IMR-90 (cell line): ENCODE measurements around the gene TENM4. TPM values are rescaled to one million over a fixed set of nuclear protein-coding genes. Genes with fewer than 3 reads are reported as not detected.
A peak's percentile ranks its signal among the peaks of the same experiment; 100 is the strongest.

Source experiments
- ATAC-seq: fragments of 200-7000 bp; cut with Tn5 transposase; 2 replicates; pipeline ENCODE4 v1.9.1; 2020; ENCODE audit warnings: low read depth, mild to moderate bottlenecking, moderate library complexity
- BruUV-seq: library from RNA; stranded (reverse); fragments of 400-500 nt; replicated peaks from 2 replicates; lab custom pipeline; 2021; lab: Mats Ljungman, UMichigan
- CTCF ChIA-PET: fragments of 300-600 bp; formaldehyde crosslinking; extraction: SDS; loops from one replicate; lab custom pipeline; 2021; ENCODE audit warnings: antibody characterized with exemption; lab: Yijun Ruan, JAX
- POLR2A ChIA-PET: fragments of 300-600 bp; sonication (Branson Sonifier 250); formaldehyde crosslinking; loops from one replicate; lab custom pipeline; 2022; ENCODE audit warnings: antibody characterized with exemption; ENCODE audit not compliant: unreplicated experiment; lab: Charles Lee
- DNase-seq: peaks from one replicate; pipeline ENCODE4 v3.0.0; 2013
- H2AFZ ChIP-seq: replicated peaks from 2 replicates; pipeline ENCODE3; 2013; ENCODE audit warnings: low read length, mild to moderate bottlenecking; ENCODE audit not compliant: poor library complexity
- H2AK5ac ChIP-seq: 2 replicates; pipeline ENCODE4 v1.6.1; 2013; ENCODE audit warnings: low read depth, low read length, inconsistent platforms
- H2AK9ac ChIP-seq: replicated peaks from 2 replicates; pipeline ENCODE3; 2013; ENCODE audit warnings: mild to moderate bottlenecking, low read depth, low read length, moderate library complexity; ENCODE audit not compliant: poor library complexity
- H2BK120ac ChIP-seq: 2 replicates; pipeline ENCODE4 v1.6.1; 2013; ENCODE audit warnings: low read depth, low read length, inconsistent platforms
- H2BK15ac ChIP-seq: 3 replicates; pipeline ENCODE4 v1.6.1; 2013; ENCODE audit warnings: low read depth, low read length, inconsistent platforms
- H2BK20ac ChIP-seq: 2 replicates; pipeline ENCODE4 v1.6.1; 2013; ENCODE audit warnings: low read depth, mild to moderate bottlenecking, inconsistent platforms, low read length, moderate library complexity
- H2BK5ac ChIP-seq: 2 replicates; pipeline ENCODE4 v1.6.1; 2013; ENCODE audit warnings: mild to moderate bottlenecking, low read depth, low read length, inconsistent platforms; ENCODE audit not compliant: poor library complexity, severe bottlenecking
- H3K14ac ChIP-seq: replicated peaks from 2 replicates; pipeline ENCODE4 v1.6.1; 2013; ENCODE audit warnings: low read depth, low read length, inconsistent platforms
- H3K18ac ChIP-seq: 2 replicates; pipeline ENCODE4 v1.6.1; 2013; ENCODE audit warnings: low read depth, low read length, control low read depth
- H3K23ac ChIP-seq: 2 replicates; pipeline ENCODE4 v1.6.1; 2013; ENCODE audit warnings: low read depth, low read length, inconsistent platforms
- H3K27ac ChIP-seq: 2 replicates; pipeline ENCODE4 v1.5.1; 2013; ENCODE audit warnings: mild to moderate bottlenecking, control low read depth, low read length; ENCODE audit not compliant: insufficient read depth
- H3K27me3 ChIP-seq: 2 replicates; pipeline ENCODE4 v1.6.1; 2013; ENCODE audit warnings: low read length; ENCODE audit not compliant: control insufficient read depth, insufficient read depth
- H3K36me3 ChIP-seq: 2 replicates; pipeline ENCODE4 v1.6.1; 2013; ENCODE audit warnings: low read length, mixed read lengths; ENCODE audit not compliant: control insufficient read depth, insufficient read depth
- H3K4ac ChIP-seq: 2 replicates; pipeline ENCODE4 v1.6.1; 2013; ENCODE audit warnings: low read depth, low read length, inconsistent platforms
- H3K4me1 ChIP-seq: 2 replicates; pipeline ENCODE4 v1.6.1; 2013; ENCODE audit warnings: low read length, mixed read lengths; ENCODE audit not compliant: control insufficient read depth, insufficient read depth
- H3K4me2 ChIP-seq: 2 replicates; pipeline ENCODE4 v1.6.1; 2013; ENCODE audit warnings: low read depth, mild to moderate bottlenecking, control low read depth, low read length, moderate library complexity
- H3K4me3 ChIP-seq: 2 replicates; pipeline ENCODE4 v1.5.1; 2013; ENCODE audit warnings: low read depth, mild to moderate bottlenecking, control low read depth, low read length, moderate library complexity; ENCODE audit not compliant: insufficient read depth
- H3K56ac ChIP-seq: 2 replicates; pipeline ENCODE4 v1.6.1; 2013; ENCODE audit warnings: low read length, inconsistent platforms; ENCODE audit not compliant: insufficient read depth; ENCODE audit errors: extremely low read depth
- H3K79me1 ChIP-seq, 2 experiments: 2 replicates each; pipeline ENCODE4 v1.6.1; 2013; ENCODE audit warnings: low read length in 2 of 2, inconsistent platforms in 1 of 2, low read depth in 1 of 2
- H3K9ac ChIP-seq: 2 replicates; pipeline ENCODE4 v1.6.1; 2013; ENCODE audit warnings: low read depth, low read length, control low read depth
- H3K9me1 ChIP-seq: 2 replicates; pipeline ENCODE4 v1.6.1; 2013; ENCODE audit warnings: low read length, inconsistent platforms; ENCODE audit not compliant: insufficient read depth
- H3K9me3 ChIP-seq: 2 replicates; pipeline ENCODE4 v1.6.1; 2013; ENCODE audit warnings: low read length; ENCODE audit not compliant: control insufficient read depth, insufficient read depth
- H4K20me1 ChIP-seq: 2 replicates; pipeline ENCODE4 v1.6.1; 2013; ENCODE audit warnings: low read length, inconsistent platforms; ENCODE audit not compliant: insufficient read depth
- H4K5ac ChIP-seq: 2 replicates; pipeline ENCODE4 v1.6.1; 2013; ENCODE audit warnings: mild to moderate bottlenecking, low read depth, low read length, control low read depth
- H4K8ac ChIP-seq, 2 experiments: 2 replicates each; pipeline ENCODE4 v1.6.1; 2013; ENCODE audit warnings: low read depth in 2 of 2, low read length in 2 of 2, control low read depth in 1 of 2, inconsistent platforms in 1 of 2
- H4K91ac ChIP-seq: 2 replicates; pipeline ENCODE4 v1.6.1; 2013; ENCODE audit warnings: low read depth, low read length, inconsistent platforms; ENCODE audit not compliant: insufficient read depth
- CEBPB ChIP-seq: IDR thresholded peaks from 2 replicates; pipeline ENCODE4 v1.6.1; 2012; ENCODE audit warnings: low read depth, low read length, improper control_type of control experiment
- RAD21 ChIP-seq: IDR thresholded peaks from 2 replicates; pipeline ENCODE4 v1.6.1; 2012; ENCODE audit warnings: low read length, improper control_type of control experiment
- WGBS, 2 experiments: methylation state at CpG; one replicate each; pipeline versions ENCODE4 v1.1.5 to v1.1.7; 2013; ENCODE audit warnings: missing lambda C conversion rate in 2 of 2; ENCODE audit not compliant: insufficient read length in 1 of 2; ENCODE audit errors: extremely low coverage in 2 of 2; 5-methylcytosine and 5-hydroxymethylcytosine counted together
- dilution Hi-C: fragments of 300-500 bp; cut with HindIII; formaldehyde crosslinking; loops from one replicate; pipeline ENCODE4 v1.14.3; 2018; ENCODE audit warnings: low sequenced_read_pairs; ENCODE audit not compliant: unreplicated experiment
- in situ Hi-C: fragments of 300-500 bp; cut with MboI; formaldehyde crosslinking; loops from 3 replicates; pipeline ENCODE4 v1.14.3; 2019; ENCODE audit warnings: low sequenced_read_pairs, inconsistent platforms, mixed read lengths
- intact Hi-C: fragments of 100-400 bp; cut with micrococcal nuclease; formaldehyde crosslinking; loops from 2 replicates; pipeline ENCODE4 v1.10.0; 2022
- polyA plus RNA-seq, 3 experiments: library from polyadenylated mRNA; depleted of rRNA; stranded (reverse); fragments of >200 nt; gene quantifications; 2 replicates each; pipeline ENCODE4 v1.2.3, GENCODE V29; 2012; ENCODE audit warnings: low replicate concordance in 1 of 3
- total RNA-seq: library from RNA; depleted of rRNA; stranded (reverse); fragments of >200 nt; gene quantifications from 2 replicates; pipeline ENCODE4 v1.2.3, GENCODE V29; 2012

Gene TENM4
- total and polyA plus RNA-seq, 2 of the 4 experiments (the other 2 are of a cell fraction), result 7.4 to 9.0 TPM

DNA sequence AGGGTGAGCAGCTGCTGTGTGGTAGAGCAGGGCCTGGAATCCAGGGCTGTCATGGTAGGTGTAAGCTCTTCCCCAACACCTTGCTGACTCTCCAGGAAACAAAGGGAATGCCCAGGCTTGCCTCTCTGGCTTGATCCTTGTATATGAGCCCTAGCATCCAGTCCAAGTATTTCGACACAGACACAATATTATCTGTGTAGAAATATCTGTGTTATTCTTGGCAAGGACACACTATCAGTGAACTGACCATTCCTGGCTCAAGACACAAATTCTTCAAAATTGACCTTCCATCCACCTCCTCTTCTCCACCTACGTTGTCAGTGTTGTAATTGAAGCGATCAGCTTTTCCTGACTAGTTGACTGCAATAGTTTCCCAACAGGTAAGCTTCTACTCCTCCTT lies 554.2 kb downstream of the TENM4 start:
- H3K4me1 ChIP-seq, result peaks cover 3% of the 10 kb centered on the region; the same call in 1 of the 2 replicates
- no peak overlapping the region for H4K91ac ChIP-seq
- no peak overlapping the region for H3K4me3 ChIP-seq
- ATAC-seq (peak; percentile 63), DNase-seq (peak; percentile 64)
- H4K5ac ChIP-seq, result no peak overlapping the region; the same call in 1 of the 2 replicates
- BruUV-seq, result no TSS peak
- peaks cover 3% of the 10 kb centered on the region; the same call in 1 of the 2 replicates for H3K9me1 ChIP-seq
- no peak overlapping the region for H2BK120ac ChIP-seq
- H2BK5ac ChIP-seq, result no peak overlapping the region
- H3K4ac ChIP-seq, result no peak overlapping the region
- H3K27ac ChIP-seq, result peak overlapping the region; percentile 1; the same call in 1 of the 2 replicates
- H3K14ac ChIP-seq, result no peak overlapping the region
- H2BK15ac ChIP-seq, result no peak overlapping the region
- intact Hi-C loops, result no loop called here
- peaks cover 12% of the 10 kb centered on the region; the same call in 1 of the 2 replicates for H3K36me3 ChIP-seq
- H2AK5ac ChIP-seq, result no peak overlapping the region
- TF ChIP-seq CEBPB (peak; percentile 56), RAD21 (no peak)
- H2AFZ ChIP-seq, result no peak overlapping the region
- ChIA-PET POLR2A (no interaction called here), CTCF (no interaction called here)
- in situ Hi-C loops, result no loop called here
- H3K56ac ChIP-seq, result no peak overlapping the region
- H4K8ac ChIP-seq, result no peak overlapping the region
- H4K20me1 ChIP-seq, result no peaks in the 10 kb centered on the region
- H3K4me2 ChIP-seq, result no peak overlapping the region
- no peak overlapping the region for H2BK20ac ChIP-seq
- no CpG with 5 or more reads among the region's 3 CpGs for WGBS, 2 experiments
- no peaks in the 10 kb centered on the region for H3K9me3 ChIP-seq
- dilution Hi-C loops, result no loop called here
- no peaks in the 10 kb centered on the region for H3K27me3 ChIP-seq
- H3K23ac ChIP-seq, result no peak overlapping the region
- no peak overlapping the region for H2AK9ac ChIP-seq
- peak overlapping the region; percentile 50; the same call in 1 of the 2 replicates for H3K18ac ChIP-seq
- H3K79me1 ChIP-seq, result no peaks in the 10 kb centered on the region
- H3K9ac ChIP-seq, result no peak overlapping the region
